HG02870 (cell line): Measurements from ENCODE around the gene AHCYL1.

Source experiments
- ATAC-seq: cut with Tn5 transposase; IDR thresholded peaks from one replicate; pipeline ENCODE4 v1.9.1; 2021; ENCODE audit warnings: mild to moderate bottlenecking, moderate library complexity; ENCODE audit not compliant: unreplicated experiment

Gene AHCYL1

DNA sequence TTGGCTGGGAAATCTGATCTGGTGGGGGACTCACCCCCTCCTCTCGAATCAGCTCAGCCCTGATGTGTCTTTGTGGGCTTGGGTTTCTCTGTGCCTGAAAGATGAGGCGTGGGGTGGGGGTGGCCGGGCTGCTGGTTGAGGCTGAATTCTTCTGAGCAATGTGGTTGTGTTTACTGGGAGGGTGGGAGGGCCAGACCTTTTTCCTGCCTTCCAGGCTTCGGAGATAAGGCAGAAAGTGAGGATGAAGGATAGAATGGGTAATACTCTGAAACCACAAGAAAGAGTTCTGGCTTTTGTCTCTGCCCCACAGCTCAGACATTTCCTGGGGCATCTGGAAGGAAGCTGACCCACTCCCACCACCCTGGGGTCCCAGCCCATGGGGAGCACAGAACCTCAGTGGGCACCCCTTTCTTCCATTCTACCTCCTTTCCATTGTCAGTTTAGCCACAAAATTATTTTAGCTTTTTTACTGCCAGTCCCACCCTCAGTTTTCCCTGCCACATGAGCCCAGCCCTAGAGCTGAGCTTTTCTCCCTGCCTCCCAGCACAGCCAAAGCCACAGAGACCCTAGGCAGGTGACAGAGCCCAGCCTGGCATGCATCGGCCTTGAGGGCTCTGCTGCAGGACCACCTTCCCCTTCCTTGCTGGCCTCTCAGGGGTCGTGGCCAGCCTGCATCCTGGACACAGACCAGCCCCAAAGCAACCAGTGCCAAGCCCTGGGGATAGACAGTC lies 74.7 kb downstream of the AHCYL1 start:
- no peak for ATAC-seq

DNA sequence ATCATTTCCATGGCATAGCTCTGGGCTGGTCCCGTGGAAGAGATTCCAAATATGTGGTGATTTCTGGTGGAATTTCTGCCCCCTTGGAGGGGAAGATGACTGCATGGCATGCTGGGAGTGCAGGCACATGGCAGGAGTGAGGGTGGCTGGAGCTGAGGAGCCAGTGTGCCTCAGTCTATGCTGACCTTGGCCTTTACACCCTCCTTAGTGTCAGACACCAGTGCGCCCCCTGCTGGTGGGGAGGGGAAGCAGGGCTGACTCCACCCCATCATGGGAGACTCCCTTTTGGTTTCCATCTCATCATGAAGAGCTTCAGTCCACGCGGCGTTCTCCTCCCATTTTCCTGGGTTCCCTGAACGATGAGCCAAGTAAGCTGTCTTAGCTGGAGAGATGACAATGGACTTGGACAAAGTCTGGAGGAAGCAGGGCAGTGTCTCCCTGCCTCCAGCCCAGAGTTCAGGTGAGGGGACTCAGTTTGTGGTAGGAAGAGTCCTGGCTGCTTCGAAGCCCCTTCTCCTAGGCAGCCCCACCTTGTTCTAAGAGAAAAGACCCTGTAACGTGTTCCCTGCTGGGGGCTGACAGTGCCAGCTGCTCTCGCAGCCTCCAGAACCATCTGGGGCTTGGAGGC lies 75.6 kb downstream of the AHCYL1 start:
- peak; percentile 63 for ATAC-seq

DNA sequence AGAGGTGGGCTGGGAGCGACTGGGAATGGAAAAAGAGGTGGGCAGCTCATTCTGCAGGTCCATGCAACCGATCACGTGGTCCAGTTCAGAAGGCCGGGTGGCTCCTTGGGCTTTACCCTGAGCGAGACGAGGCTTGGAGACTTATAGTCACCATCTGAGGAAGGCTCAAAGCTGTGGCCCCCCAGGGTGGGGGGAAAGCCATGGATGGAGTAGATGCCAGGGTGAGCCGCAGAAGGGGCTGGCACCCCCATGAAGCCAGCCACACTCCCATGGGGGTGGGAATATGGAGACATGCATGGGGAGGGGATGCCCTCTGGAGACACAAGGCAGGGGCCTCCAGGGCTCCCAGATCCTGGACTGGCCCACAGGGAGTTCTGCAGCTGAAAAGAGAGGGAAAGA lies 76.1 kb downstream of the AHCYL1 start:
- no peak for ATAC-seq

DNA sequence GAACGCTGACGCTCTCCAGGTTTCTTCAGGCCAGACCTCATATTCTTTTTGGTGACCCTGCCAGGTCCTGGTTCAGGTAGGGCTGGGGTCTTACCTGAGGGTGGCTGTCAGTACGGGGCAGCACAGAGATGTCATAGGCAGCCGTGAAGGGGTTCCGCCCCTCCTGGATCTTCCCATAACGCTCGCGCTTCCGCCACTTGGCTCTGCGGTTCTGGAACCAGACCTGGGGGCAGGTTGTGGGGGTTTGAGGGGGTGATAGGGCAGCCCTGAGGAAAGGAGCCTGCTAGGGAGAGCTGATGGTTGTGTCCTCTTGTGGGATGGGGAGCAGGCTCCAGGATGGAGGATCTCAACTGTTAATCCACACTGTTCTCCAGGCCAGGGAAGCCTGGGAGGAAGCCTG lies 76.8 kb downstream of the AHCYL1 start:
- ATAC-seq, result no peak

DNA sequence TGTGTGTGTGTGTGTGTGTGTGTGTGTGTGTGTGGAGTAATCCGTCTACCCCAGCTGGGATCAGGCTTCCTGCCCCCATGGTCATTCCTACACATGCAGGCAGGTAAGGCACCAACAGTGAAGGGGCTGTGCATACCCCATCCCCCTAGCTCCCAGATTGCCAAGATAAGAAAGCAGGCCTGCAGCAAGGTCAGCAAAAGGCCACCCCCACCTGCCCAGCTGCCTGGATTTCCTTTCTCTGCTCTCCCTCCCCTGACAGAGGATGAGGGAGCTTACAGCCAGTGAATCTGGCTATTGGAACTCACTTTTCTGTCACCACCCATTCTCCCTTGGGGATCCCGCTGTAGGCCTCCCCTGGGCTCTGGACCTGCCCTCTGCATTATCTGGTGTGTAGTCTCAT lies 78.0 kb downstream of the AHCYL1 start:
- no peak for ATAC-seq

DNA sequence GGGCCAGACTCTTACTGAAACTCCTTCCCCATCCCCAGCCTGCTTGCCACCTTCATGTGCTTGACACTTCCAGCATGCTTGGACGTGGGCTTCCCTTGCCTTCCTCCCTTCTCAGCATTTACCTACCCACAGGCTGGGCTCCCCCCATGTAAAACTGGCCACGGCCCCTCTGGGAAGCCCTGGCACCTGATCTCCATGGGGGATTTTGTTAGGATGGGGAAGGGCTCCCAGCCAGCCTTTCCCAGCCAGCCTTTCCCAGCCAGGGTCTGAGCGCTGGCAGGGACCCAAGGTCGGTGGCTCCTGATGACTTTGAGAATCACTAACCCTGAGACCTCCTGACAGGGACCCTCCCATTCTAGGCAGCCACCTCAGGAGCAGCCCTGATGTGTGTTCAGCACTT lies 79.2 kb downstream of the AHCYL1 start:
- ATAC-seq, result no peak

DNA sequence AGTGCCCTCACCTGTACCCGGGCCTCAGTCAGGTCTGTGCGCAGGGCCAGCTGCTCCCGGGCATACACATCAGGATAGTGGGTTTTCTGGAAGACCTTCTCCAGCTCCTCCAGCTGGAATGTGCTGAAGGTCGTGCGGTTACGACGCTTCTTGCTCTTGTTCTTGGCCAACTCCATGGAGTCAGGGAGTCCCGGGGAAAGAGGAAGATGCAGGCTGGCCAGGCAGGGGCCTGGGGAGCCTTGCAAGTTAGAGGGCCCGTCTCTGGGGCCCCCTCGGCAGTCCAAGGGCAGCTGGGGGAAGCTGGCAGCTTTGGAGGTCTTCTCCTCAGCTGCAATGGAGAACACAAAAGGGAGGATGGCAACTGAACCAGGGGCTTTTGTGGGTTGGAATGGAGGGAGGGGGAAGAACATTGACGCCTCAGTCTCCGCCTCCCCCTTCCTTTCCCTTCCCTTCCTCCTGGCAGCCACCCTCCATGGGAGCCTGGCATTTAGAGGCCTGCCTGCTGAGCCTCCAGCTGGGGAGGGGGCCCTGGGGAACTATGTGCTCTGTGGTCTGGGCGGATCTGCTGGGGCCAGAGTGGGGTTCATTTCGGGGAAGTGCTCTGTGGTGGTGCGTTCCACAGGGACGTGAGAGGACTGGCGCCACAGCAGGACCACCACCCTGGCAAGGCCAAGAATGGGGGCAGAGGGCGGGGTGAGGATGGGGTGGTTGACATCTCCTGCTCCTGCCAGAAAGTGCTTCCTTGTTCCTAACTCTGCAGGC lies 80.2 kb downstream of the AHCYL1 start:
- no peak for ATAC-seq

DNA sequence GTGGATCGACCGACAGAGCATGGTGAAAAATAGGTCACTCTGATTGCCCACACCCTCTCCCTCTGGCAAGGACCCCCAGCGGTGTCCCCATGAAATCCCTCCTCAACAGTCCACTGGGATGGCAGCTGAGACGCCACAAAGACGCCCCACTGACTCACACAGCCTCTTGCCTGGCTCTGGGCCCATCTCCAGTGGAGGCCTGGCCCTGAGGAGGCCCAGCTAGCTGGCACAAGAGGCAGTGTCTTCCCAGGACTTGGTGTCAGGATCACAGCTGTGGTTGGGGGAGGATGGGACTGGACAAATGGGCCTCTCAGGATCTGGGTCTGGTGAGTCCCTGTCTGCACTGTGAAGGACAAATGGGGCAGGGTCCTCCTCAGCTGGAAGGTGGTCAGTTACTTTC lies 81.3 kb downstream of the AHCYL1 start:
- no peak for ATAC-seq

DNA sequence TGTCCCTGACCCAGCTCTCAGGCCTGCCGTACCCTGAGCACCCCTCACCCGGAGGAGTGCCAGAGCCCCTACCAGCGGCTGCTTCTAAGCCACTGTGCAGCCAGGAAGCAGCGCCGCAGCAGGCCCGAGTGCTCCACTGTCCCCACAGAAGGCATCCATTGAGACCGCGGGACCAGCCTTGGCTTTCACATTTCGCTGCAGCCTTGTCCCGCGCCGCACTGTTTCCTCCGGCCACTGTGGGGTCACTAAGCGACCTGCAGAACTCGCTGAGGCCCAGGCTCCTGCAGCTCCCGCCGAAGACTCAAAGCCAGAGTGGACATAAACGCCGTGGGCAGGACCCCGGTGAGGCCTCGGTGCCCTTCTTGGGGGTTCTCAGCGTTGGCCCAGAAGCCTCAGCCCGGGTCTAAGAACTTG lies 82.9 kb downstream of the AHCYL1 start:
- ATAC-seq, result no peak

DNA sequence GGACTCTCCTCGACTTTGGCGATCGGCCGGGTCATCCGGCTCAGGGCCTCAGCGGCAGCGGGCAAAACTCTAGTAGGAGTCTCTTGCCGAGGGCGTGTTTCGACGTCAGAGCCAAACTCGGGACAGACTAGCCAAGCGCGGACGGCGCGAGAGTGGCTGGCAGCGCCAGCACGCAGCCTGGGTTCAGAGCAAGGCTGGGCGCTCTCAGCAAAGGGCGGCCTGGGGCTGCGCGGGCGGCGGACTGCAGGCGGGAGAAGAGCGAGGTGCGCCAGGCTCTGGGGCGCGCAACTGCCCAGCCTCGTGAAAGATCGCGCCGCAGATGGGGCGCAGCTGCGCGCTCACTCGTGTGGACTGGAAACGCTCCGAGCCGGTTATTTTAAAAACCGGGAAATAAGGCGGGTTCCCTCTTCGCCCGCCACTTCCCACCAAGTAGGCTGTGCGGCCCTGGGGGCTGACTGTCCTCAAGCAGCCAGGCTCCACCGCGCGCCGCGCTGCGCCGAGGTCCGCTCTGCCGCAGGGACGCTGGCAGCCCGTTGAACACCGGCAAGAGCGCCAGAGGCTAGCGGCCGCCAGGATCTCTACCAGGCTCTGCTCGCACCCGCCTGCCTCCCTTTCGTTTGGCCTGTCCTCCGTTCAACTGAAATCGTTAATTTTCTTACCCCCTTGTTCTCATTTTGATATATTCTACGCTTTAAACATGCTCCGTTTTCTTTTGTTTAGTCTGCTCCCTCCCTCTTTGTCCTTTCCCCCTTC lies 83.5 kb downstream of the AHCYL1 start:
- no peak for ATAC-seq

DNA sequence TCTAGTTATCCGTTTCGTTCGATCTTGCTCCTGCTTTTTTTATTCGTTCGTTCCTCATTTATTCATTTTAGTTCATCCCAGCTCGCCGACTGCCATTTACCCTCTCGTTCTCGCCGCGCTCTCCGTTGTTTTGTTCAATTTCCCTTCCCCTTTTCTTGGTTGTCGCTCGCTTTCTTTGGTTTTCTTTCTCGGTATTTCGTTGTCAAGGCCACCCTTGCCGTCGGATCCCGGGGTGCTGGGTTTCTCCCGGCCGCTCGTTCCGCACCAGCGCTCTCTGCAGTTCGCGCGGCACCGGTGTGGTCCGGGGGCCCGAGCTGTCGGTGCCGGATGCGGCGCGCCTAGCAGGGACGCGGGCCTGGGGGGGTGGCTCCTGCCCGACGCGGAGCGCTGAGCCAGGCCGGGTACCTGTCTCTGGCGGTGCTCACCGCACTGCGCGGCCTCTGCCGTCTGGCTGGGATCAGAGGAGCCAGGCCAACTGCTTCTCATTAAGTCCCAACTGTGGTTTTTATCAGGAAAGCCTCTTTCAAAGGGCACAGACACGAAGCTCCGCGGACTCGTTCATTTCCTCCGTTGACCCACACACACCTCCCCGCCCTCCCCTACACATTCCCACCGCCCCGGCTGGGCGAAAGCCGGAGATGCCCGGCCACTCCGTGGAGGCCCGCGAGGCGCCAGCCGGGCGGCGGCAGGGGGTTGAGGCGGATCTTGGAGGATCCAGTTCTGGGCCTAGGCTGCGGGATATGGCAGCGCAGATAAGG lies 84.3 kb downstream of the AHCYL1 start:
- ATAC-seq, result no peak

DNA sequence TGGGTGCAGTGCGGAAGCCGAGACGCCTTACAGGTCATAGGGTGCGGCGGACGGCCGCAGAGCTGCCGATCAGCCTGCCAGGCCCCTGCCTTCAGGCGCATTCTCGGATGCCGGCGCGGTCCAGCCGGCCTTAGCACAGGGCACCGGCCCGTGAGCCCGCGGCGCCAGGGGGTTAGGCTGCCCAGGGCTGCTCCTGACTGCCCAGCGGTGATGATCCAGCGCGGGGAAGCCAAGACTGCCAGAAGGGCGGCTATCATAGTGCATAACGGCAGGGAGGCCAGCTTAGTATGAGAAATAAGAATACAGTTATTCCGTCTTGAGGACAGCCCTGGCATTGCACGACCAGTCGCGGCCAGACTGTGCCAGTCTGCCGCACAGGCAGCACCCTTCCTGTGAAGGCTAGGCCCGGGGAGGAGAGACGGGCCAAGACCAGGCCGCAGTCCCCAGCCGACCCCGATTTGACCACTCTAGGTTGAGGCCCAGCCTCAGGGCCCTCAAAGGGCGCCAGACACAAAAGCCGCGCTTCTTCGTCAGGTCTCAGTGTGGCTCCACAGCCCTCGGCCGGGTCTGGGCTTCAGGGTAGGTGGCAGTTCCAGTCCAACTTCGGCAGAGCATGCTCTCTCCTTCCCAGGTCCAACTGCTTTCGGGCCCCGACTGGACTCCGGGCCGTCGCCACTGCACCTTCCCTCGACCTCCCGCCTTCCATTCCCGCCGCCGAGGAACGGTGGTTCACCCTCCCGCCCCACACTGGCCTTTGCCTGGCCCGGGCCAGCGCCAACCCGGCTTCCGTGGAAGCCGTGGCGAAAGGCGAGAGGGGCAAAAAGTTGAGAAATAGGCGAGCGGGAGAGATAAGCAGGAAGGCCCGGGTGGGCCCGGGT lies 85.1 kb downstream of the AHCYL1 start:
- no peak for ATAC-seq

DNA sequence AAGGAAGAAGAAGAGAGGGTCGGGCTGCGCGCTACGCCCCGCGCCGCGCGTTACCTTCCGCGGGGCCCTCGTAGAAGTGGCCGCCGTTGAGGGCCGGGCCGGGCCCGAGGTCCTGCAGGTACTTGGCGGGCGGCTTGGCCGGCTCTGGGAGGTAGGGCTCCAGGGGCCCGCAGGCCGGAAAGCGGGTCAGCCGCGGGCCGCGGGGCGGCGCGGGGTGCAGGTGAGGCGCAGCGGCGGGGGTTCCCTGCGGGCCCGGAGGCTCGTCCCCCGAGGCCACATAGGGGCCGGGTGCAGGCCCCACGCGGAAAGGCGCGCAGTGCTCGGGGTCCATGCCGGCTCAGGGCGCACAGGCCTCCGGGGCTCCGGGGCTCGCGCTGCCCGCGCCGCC lies 85.7 kb downstream of the AHCYL1 start:
- no peak for ATAC-seq

DNA sequence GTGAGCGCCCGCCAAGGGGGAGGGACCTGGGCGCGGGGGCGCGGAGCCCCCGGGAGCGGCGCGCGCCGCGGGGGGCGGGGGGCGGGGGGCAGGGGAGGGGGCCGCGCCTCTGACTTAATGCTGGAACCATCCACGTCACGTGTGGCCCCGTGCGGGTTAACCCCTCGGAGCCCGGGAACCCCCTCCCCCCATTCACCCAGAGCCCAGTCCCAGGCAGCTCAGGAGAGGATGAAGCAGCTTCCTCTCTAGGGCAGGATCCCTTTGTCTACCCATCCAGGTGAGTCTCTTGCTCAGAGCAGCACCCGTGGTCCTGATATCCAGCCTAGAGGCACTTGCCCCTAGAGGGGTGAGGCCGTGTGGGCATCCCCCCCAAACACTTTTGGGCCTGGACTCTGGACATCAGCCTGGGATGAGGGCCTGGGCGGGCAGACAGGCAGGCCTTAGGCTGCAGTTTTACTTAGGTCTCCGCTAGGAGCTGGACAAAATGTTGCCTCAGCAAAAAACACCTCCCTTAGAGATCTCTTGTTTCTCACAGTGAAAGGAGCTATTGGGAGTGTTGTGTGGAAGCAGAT lies 86.2 kb downstream of the AHCYL1 start, which contains the start of gene ALX3:
ALX3 (minus strand) TSS at position 2 of the 572 bp plus-strand sequence. CDS start 60 bp downstream, outside the sequence.
- ATAC-seq, result no peak
